Measurements from ENCODE around the gene CCDC34.
"Not testable (repeated sequence)": the region's sequence is repeated elsewhere in the genome, so short reads cannot be mapped to it uniquely, and the experiment has no call there.

CCDC34 gene

DNA sequence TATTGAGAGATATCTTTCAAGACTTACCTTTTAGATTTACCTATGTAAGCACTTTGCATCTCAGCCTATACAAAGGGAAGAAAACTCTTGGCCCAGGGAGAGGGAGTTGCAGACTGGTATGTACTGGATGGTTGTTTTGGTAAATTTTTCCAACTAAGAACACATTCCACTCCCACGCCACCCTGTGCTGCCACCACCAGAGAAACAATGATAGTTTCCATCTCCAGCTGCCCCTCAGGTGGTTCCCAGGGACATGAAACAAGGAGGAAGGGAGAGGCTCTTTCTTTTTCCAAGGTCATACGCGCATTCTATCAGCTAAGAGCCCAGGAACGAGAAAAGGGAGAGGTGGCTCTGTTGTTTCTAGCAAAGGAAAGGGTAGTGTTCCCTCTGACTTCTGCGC is 34.4 kb downstream of the CCDC34 start:
- in situ Hi-C loops (cut with HindIII; ENCODE audit: low sequenced_read_pairs), result no loop called here

DNA sequence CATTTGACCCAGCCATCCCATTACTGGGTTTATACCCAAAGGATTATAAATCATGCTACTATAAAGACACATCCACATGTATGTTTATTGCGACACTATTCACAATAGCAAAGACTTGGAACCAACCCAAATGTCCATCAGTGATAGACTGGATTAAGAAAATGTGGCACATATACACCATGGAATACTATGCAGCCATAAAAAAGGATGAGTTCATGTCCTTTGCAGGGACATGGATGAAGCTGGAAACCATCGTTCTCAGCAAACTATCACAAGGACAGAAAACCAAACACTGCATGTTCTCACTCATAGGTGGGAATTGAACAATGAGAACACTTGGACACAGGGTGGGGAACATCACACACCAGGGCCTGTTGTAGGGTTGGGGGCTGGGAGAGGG is 36.0 kb downstream of the CCDC34 start:
- in situ Hi-C loops (cut with HindIII; ENCODE audit: low sequenced_read_pairs), result not testable (repeated sequence)

DNA sequence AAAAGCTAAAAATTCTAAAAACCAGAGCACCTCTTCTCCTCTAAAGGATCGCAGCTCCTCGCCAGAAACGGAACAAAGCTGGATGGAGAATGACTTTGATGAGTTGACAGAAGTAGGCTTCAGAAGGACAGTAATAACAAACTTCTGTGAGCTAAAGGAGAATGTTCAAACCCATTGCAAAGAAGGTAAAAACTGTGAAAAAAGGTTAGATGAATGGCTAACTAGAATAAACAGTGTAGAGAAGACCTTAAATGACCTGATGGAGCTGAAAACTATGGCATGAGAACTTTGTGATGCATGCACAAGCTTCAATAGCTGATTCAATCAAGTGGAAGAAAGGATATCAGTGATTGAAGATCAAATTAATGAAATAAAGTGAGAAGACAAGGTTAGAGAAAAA is 40.8 kb downstream of the CCDC34 start:
- in situ Hi-C loops (cut with HindIII; ENCODE audit: low sequenced_read_pairs), result not testable (repeated sequence)

DNA sequence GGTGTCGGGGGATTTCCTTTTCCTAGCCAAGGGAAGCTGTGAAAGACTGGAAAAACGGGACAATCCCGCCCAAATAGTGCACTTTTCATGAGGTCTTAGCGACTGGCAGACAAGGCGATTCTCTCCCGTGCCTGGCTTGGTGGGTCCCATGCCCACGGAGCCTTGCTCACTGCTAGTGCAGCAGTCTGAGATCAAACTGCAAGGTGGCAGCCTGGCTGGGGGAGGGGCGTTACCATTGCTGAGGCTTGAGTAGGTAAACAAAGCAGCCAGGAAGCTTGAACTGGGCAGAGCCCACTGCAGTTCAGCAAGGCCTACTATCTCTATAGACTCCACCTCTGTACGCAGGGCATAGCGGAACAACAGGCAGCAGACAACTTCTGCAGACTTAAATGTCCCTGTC is 41.7 kb downstream of the CCDC34 start:
- in situ Hi-C loops (cut with HindIII; ENCODE audit: low sequenced_read_pairs), result not testable (repeated sequence)

DNA sequence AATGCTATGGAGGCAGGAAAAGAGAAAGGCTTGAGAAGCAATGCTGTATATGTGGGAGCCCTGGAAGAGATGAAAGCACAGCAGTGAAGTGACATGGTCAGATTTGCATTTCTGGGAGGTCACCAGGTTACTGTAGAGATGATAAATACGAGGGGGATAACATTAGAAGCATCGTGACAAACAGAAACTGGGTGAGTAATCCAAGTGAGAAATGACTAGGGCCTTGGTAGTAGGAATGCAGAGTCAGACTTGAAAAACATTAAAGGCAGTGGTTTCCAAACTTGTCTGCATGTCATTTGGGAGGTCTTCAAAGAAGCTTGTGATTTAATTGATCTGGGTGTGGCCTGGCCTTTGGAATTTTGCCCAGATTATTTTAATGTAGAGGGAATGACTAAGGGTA is 43.9 kb downstream of the CCDC34 start:
- in situ Hi-C loops (cut with HindIII; ENCODE audit: low sequenced_read_pairs), result no loop called here

DNA sequence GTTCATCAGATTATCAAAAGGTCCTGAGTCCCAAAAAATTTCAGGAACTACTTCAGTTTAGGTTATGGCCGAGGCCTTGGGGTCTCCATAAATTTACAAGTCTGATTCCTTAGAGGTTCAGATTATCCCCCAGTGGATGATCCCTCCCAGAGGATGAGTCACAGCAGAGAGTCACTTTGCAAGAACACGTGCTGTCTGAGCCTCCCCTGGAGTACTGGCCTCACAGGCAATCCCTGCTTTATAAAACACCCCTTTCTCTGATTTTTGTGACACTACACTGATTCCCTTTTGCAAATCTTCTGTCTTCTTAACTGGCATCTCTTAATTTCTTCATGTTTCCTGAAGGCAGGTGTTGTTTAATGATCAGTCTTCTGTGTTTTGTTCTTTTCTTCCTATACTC is 45.3 kb downstream of the CCDC34 start:
- in situ Hi-C loops (cut with HindIII; ENCODE audit: low sequenced_read_pairs), result no loop called here

DNA sequence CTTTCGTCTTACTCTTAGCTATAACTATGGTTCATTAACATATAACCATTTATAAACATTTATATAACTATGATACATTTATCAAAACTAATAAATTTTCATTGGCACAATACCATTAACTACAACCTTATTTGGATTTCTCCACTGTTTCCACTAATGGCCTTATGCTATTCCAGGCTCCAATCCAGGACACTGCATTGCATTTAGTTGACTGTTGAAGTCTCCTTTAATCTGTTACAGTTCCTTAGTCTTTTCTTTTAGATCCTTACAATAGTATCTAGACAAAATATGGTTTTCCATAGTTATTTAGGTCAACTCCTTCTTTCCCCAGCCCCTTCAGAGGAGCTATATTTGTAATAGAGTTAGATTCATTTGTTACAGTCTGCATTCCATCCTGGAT is 47.2 kb downstream of the CCDC34 start:
- in situ Hi-C loops (cut with HindIII; ENCODE audit: low sequenced_read_pairs), result no loop called here

DNA sequence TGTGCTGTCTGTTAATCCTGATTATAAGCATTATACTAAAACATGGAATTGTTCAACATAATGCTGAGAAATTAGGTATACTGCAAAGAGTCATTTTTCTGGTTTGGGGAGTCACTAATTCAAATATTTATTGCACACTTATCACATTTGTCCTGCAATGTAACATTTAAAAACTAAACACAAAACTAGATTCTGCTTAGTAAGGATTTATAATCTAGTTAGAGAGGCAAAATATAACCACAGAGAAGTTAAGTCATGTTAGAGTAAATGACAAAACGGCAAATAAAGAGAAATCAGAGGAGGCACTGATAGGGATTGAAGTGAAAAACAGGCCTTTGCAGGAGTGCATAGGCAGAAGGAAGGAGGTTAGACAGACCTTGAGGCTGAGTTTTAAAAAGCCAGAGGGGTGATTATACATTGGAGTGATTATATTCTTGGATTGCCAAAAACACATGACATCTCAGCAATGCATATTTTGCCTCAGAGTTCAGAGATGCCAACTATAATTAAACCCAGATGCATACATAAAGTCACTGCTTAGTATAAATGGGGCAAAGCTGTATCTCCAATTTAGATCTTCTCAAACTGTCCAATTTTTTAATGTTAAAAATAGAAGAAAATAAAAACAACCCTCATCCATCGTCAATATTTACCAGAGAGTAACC is 49.7 kb downstream of the CCDC34 start:
- in situ Hi-C loops (cut with HindIII; ENCODE audit: low sequenced_read_pairs), result no loop called here

DNA sequence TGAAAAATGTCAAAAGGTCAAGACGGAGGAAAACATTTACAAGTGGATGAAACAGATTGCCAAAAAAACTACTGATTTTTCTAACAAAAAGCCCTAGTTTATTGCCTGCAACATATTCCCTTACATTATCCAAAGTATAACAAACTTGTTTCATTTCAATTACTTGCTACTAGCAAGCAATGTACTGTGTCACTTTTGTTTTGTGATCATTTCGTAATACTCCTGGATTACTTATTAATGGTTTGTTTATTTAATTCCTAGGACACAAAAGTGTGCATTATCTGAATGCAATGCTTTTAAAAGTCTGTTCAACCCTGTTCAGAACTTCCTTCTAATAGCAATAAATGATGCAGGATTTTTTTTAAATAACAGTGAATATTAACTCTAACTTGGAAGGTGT is 50.9 kb downstream of the CCDC34 start:
- in situ Hi-C loops (cut with HindIII; ENCODE audit: low sequenced_read_pairs), result no loop called here

DNA sequence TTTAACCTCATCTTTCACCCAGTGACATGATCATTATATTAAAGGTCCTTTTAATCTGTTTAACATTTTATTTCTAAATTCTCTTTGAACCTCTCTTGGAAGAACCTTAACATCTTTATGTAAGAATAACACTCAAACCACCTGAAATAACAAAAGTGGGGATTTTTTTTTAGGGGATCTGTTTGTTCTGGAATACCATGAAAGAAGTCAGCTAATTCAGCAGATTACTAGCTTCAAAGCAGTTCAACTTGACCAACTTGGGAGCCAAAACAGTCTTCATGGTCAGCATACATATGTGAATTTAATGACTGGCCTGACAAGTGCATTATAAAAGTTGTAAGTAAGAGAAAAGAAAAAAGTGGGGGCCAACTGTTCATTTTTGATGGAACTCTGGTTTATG is 52.3 kb downstream of the CCDC34 start:
- in situ Hi-C loops (cut with HindIII; ENCODE audit: low sequenced_read_pairs), result no loop called here

DNA sequence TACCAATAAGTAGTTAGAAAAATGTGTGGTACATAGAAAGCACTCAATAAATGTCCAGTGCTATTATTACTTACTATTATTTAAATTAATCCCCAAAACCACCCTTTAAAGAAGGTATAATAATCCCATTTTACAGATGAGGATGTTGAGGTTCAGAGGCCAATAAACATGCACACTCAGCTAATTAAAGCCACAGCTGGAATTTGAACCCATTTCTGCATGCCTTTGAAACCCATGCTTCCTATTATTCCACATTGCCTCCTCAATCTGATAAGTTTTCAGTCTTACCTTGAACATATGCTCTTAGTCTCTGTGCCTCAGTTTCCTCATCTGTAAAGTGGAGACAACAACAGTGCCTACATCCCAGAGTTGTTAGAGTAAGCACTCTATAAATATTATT is 52.8 kb downstream of the CCDC34 start:
- in situ Hi-C loops (cut with HindIII; ENCODE audit: low sequenced_read_pairs), result no loop called here

DNA sequence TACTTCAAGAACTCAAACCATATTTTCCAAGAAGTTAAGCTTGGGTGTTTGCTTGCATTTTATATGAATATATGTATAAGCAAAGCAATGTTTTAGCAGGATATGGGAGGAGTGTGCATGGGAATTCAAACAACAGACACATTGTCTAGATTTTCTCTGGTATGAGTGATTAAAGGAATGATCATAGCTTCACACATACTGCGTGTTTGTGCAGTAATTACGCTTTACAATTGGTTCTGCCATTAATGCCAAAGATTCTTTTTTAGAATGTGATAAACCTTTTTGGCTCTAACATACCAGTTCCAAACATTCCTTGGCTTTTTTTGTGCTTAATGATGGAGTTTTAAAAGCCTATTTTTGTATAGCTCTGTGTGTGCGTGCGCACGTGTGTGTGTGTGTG is 54.0 kb downstream of the CCDC34 start:
- in situ Hi-C loops (cut with HindIII; ENCODE audit: low sequenced_read_pairs), result no loop called here

DNA sequence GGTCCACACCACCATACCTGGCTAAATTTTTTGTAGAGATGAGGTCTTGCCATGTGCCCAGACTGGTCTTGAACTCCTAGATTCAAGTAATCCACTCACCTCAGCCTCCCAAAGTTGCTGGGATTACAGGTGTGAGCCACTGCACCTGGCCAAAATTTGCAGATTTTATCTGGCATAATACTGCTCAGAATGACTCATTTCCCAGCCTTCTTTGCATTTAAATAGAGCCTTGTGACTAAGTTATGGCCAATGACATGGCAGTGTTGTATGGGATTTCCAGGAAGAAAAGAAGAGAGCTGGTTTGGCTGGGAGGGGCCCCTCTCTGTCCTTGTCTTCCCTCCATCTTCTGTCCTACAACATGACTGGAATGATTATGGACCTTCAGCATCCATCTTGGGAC is 55.8 kb downstream of the CCDC34 start:
- in situ Hi-C loops (cut with HindIII; ENCODE audit: low sequenced_read_pairs), result no loop called here

DNA sequence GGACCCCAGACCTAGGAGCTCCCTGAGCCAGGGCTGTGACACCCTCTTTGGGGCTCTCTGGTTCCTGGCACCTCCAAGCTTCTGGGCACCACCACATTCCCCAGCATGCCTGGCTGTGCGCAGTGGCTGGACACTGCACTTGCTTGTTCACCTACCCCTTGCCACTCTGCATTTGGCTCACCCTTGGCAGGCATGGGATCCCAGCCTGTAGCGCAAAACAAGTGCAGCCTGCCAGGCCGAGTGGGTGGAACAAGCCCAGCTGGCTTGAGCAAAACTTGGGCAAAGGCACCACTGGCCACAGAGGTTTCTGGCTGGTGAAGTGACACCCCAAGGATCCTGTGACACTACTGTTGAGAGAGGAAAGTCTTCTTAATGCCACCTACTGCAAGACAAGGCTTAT is 57.3 kb downstream of the CCDC34 start:
- in situ Hi-C loops (cut with HindIII; ENCODE audit: low sequenced_read_pairs), result no loop called here

DNA sequence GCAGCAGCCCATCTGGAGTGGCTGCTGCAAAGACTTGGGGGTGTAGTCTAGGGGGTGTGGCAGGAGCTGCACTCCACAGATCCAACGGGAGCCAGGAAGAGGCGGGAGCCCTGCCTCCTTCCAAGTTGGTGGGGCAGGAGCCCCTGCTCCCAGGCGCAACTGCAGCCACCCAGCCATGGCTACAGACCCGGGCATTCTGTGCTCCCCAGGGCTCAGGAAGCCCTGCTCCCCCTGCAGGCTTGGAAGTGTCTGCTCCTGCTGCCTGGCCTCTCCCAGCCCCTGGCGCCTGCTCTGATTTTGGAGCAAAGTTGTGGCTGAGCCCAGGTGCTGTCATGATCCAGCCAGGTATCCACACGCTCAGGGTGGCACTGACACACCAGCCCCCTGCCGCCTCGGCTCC is 58.5 kb downstream of the CCDC34 start:
- in situ Hi-C loops (cut with HindIII; ENCODE audit: low sequenced_read_pairs), result no loop called here

DNA sequence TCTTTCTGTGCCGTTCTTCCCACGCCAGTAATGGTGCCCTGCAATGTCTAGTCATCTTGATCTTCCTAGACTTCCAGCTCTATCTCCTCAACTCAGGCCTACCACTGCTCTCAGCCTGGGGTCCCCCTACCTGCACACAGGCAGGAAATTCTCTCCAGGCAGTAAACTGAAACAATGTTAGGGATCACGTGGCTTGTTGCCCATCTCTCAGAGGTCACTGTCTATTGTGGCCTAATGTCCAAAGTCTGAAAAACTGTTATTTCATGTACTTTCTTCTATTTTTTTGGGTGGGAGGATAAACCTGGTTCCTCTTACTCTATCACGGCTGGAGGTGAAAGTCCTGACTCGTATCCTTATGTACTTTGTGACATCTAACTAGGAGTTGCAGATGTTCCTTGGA is 59.1 kb downstream of the CCDC34 start:
- in situ Hi-C loops (cut with HindIII; ENCODE audit: low sequenced_read_pairs), result no loop called here

DNA sequence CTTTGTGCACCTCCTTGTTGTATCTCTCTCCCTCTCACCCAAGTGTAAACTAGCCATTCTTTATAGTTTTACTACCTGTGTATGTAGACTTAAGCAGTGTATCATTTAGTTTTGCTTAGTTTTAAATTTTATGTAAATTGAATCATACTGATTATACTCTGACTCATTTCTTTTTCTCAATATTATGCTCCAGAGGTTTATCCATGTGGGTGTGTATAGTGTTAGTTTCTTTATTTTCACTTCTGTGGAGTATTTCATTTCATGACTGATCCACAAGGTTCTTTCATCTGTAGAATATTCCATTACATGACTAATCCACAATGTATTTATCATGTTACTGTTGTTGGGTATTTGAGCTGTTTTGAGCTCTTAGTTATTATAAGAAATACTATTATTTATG is 62.0 kb downstream of the CCDC34 start:
- in situ Hi-C loops (cut with HindIII; ENCODE audit: low sequenced_read_pairs), result no loop called here

DNA sequence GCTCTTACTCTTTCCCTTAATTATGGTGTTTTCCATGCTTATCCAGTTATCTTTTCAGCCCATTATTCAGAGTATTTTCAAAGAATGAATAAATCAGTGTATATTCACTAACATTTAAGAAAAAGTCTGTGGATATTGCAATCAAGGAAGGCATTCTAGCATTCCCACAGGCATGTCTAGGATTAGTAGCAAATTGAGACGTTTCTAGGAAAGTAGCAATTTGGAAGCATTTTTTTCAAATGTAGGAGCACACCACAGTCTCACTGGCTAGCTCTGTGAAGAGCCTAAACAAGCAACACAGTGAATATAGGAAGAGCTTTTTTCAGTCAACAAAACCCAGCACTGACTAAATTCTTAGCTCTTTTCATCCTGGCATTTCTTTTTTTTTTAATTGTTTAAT is 65.4 kb downstream of the CCDC34 start:
- in situ Hi-C loops (cut with HindIII; ENCODE audit: low sequenced_read_pairs), result loop anchor here (5.0 kb wide), 1 partner anchor 185 kb away; no protein-coding TSS in a partner anchor

DNA sequence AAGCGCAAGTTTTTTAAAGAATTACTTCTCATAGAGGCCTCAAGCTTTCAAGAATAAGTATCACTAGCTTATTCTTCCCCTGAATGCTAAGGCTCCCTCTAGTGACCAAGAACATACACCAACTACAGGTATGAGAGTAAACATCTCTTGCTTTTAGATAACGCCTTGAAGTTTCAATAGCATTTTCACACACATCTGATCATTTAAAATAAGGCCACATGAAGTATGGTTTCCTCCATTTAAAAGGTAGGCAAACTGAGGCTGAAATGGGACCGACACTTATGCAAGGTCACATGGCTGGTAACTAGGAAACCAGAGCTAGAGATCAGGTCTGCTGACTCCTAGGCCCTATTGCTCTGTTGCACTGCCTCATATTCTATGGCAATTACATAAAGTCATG is 66.5 kb downstream of the CCDC34 start:
- in situ Hi-C loops (cut with HindIII; ENCODE audit: low sequenced_read_pairs), result loop anchor here (5.0 kb wide), 1 partner anchor 186 kb away; no protein-coding TSS in a partner anchor

DNA sequence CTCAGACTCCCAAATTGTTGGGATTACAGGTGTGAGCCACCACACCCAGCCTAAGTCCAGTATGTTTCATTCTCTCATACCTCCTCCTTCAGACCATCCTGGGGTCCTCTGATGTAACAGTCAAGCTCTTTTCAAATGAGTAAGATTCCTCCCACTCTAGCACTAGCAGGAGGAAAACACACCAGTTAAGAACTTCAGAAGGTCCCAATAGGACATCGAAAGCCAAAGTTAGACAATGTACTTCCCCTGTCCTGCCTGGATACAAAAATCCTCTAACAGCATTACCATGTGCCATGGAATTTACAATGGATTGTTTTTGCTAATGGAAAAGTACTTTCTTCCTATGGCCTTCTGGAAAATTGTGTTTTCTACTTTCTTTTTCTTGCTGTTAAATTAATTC is 67.1 kb downstream of the CCDC34 start:
- in situ Hi-C loops (cut with HindIII; ENCODE audit: low sequenced_read_pairs), result loop anchor here (5.0 kb wide), 1 partner anchor 186 kb away; no protein-coding TSS in a partner anchor

DNA sequence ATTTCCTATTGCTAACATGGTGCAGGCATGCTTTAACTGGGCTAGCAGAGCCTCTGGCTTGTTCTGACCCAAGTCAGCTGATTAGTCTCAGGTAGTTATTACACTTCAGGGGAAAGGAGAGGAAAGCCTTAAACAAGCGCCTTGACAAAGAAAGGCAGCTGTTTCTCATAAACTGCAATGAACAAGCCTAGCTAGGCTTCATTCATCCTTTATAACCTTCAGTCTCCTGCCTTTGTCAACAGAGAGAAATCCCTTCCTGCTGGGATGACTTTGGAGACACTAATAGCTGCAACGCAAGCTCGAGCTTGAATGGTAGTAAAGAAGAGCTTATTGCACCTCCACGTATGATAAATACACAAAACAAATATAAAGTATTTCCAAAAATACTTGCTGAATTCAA is 68.4 kb downstream of the CCDC34 start:
- in situ Hi-C loops (cut with HindIII; ENCODE audit: low sequenced_read_pairs), result loop anchor here (5.0 kb wide), 2 partner anchors 97 to 188 kb away; no protein-coding TSS in a partner anchor

DNA sequence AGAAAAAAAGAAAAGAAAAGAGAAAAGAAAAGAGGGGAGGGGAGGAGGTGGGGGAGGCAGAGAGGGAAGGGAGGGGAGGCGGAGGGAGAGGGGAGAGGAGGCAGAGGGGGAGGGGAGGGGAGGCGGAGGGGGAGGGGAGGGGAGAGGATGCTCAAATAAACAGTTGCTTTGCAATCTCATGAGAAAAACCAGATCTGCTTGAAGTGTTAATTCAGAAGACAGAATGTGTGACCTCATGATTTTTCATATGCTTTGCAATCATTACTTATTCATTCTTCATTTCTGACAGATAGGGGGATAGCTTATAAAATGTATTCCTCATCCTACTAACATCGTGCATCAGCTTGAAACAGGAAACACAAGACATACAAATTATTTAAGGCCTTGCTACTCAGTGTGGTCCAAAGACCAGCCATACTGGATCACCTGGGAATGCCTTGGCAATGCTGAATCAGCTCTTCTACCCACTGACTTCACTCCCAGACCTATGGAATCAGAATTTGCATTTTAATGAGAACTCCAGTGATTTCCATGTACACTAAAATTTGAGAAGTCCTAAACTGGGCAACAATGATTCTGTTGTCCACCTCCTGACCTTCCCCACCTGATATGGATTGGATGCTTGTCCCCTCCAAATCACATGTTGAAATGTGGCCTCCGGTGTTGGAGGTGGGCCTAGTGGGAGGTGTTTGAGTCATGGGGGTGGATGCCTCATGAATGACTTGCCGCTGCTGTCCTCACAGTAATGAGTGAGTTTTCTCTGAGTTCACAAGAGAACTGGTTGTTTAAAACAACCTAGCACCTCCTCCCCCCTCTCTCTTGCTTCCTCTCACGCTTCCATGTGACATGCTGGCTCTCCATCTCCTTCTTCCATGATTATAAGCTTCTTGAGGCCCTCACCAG is 69.2 kb downstream of the CCDC34 start:
- in situ Hi-C loops (cut with HindIII; ENCODE audit: low sequenced_read_pairs), result loop anchor here (5.0 kb wide), 1 partner anchor 96 kb away; no protein-coding TSS in a partner anchor

All from endothelial cell of hepatic sinusoid (primary cell).